ENCODE measurements around the gene ZNF772.

DNA sequence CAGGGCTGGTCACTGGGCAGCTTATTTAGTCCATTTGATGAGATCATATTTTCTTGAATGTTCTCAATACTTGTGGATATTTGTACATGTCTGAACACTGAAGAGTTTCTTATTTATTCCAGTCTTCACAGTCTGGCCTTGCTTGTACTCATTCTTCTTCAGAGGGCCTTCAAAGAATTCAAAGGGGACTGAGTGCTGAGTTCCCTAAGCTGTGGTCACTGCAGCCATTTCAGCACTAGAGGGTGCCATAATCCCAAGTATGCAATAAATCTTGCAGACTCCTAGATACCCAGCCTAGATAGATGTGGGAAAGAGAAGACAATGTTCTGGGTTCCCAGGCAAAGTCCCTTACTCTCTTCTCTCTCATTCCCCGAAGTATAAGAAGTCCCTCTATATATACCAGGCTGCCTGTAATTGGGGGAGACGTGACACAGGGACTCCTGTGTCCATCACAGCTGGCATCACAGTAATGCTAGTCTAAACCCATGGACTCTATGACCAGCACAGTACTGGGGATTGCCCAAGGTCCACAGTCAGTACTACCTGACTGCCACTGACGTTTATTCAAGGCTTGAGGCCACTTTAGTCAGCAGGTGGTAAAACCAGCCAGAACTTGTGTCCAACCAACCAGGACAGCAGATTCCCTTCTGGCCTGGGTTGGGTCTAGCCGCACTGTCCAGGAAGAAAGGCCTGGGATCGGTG is 11.5 kb downstream of the ZNF772 start:
- TF ChIP-seq POLR2AphosphoS5 (IDR thresholded peaks at IDR 0.05; ENCODE audit: borderline replicate concordance, low read depth, low read length) (no peak), EZH2 (IDR thresholded peaks at IDR 0.05) (no peak), FOXP2 (optimal IDR thresholded peaks at IDR 0.05; ENCODE audit: control extremely low read depth, extremely low read length, insufficient read depth) (no peak)
